ENCODE measurements around the gene DDB1.

The DDB1 gene

DNA sequence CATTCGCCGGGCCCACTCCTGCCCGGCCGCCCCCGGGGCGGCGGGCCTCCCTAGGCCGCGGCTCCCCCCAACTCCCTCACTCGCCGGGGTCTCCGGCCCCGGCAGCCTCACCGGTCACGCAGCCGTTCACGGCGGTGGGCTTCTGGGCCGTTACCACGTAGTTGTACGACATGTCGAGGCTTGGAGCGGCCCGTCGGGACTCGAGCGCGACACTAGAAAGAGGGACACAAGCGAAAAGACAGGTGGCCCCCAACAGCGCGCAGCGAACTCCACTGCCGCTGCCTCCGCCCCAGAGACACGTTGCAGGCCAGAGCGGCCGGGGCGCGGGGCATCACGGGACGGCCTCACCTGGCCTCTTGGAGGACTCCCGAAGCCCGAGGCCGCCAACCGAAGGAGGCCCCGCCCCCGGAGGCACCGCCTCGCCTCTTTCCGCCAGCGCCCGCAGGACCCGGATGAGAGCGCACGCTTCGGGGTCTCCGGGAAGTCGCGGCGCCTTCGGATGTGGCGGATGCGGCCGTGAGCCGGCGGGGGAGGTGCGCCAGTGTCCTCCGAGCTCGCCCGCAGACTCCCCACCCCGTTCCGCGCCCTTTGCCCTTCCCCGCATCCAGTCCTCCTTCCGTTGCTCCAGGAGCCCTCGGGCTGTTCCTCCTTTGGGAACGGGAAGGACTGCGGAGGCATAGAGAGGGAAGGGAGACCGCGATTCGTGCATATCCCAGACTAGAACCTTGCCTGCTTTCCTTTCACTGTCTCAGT is at the start of gene DDB1, which contains the start of gene TKFC:
DDB1 (minus strand) TSS at position 309 of the 753 bp plus-strand sequence; CDS start at position 172, 137 bp downstream.
TKFC (plus strand) TSS at position 432 of the 753 bp plus-strand sequence. CDS start 1,501 bp downstream, outside the sequence.
- DNase-seq, result peak; percentile 96

GRCh38 chr11:61380884-61381283 is 48.0 kb upstream of the DDB1 start:
- DNase-seq, result no peak

GRCh38 chr11:61378713-61379313 is 45.9 kb upstream of the DDB1 start:
- DNase-seq, result no peak

DNA sequence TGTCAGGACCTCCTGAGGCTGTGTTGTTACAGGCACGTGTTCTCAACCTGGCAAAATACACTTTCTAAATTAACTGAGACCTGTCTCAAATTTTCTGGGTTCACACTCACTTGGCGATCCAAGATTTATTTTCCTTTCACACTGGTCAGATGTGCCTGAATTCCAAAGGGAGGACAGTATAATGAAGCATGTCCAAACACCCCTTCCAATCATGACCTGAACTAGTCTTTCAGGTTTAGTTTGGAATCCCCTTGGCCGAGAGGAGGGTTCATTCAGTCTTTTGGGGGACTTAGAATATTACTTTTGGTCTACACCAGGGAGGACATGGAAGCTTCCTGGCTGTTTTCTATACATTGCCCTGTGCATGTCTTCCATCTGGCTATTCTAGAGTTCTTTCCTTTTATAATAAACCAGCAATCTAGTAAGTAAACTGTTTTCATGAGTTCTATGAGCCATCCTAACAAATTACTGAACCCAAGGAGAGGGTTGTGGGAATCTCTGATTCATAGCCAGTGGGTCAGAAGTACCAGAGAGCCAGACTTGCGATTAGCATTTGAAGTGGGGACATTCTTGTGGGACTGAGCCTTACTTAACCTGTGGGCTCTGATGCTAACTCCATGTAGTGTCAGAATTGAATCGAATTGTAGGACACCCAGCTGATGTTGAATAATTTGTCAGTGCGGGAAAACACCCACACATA is 44.7 kb upstream of the DDB1 start:
- DNase-seq, result no peak

- DNase-seq, result no peak
Observed at GRCh38 chr11:61375761-61376108, 42.8 kb upstream of the DDB1 start.

DNA sequence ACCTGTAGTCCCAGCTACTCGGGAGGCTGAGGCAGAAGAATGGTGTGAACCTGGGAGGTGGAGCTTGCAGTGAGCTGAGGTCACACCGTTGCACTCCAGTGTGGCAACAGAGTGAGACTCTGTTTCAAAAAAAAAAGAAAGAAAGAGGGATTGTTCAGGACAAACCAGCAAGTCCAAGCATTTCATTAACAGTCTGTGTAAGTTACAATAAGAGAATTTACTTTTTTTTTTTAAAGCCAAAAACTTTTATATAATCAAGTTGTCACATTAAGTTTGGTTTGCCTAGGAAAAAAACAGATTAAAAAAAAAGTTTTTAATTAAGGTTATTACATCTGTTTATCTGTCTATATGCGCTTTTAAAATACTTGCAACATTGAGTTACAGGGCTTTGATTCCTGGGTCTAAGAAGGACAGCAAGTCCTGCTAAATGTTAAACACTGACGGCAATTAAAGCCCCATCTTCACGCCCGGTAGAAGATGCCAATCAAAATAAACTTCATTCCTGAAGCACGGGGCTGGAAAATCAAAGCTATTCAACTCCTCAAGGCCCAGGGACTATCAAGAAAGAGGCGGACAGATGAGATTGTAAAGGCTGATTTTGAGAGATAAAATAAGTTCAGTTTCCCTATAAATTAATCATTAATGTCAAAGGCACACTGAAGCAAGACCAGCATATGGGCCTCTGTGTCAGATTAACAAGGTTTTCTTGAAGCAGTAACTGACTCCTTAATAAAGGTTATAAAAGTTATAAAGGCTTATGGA is 39.9 kb upstream of the DDB1 start:
- DNase-seq, result no peak

DNA sequence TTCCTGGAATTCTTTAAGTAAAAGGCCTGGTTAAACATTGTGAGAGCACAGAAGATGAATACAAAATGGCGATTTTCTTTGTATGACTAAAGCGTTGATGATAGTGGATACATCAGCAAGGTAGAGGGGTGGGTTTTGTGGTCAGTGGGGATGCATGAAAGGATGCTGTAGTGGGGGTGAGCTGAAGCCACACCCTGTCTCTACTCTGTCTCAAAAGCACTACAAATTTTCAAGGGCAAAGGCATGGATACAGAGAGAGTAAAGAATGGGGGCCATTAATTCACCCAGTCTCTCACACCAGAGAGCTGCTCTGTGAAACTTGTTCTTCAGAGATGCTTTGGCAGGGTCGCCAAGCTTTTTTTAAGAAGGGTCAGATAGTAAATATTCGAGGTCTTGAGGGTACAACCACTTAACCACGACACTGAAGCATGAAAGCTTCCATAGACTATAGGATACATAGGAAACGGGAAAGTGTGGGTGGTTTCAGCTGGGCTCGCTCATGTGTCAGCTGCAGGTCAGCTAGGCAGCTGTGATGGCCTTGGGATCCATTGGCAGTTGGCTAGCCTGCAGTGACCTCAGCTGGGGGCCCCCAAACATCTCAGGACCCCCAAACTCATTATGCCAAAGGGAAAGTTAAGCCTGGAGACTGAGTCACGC is 37.6 kb upstream of the DDB1 start:
- DNase-seq, result no peak

- DNase-seq, result no peak
Observed at GRCh38 chr11:61369372-61370348, 36.8 kb upstream of the DDB1 start.

DNA sequence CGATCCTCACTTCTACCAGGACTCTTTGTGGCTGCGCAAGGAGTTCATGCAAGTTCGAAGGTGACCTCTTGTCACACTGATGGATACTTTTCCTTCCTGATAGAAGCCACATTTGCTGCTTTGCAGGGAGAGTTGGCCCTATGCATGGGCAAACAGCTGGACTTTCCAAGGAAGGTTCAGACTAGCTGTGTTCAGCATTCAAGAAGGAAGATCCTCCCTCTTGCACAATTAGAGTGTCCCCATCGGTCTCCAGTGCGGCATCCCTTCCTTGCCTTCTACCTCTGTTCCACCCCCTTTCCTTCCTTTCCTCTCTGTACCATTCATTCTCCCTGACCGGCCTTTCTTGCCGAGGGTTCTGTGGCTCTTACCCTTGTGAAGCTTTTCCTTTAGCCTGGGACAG is 35.7 kb upstream of the DDB1 start:
- DNase-seq, result no peak

GRCh38 chr11:61367406-61367805 is 34.5 kb upstream of the DDB1 start:
- DNase-seq, result no peak

GRCh38 chr11:61364012-61364675 is 31.2 kb upstream of the DDB1 start:
- no peak for DNase-seq

DNA sequence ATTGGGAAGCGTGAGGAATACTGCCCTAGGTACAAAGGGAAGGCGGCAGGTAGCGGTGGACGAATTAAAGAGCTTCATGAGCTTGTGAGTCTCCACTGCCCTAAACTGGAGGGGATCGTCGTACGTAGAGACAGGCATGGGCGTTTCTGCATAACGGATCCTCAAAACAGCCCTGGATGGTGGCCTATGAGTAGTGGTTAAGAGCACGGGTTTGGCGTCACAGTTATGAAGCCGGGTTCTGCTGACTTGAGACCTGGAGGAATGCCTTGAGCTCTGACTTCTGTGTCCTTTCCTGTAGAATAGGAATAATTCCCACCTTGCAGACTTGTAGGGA is 29.6 kb upstream of the DDB1 start:
- no peak for DNase-seq

- DNase-seq, result peak; percentile 93
Observed at GRCh38 chr11:61361741-61362541, 29.0 kb upstream of the DDB1 start, which contains the start of the genes CYB561A3 and TMEM138. Gene CYB561A3 (minus strand): TSS chr11:61361882. CDS start chr11:61356713, 5,169 bp downstream. Gene TMEM138 (plus strand): TSS chr11:61362374. CDS start chr11:61364391, 2,017 bp downstream.

DNA sequence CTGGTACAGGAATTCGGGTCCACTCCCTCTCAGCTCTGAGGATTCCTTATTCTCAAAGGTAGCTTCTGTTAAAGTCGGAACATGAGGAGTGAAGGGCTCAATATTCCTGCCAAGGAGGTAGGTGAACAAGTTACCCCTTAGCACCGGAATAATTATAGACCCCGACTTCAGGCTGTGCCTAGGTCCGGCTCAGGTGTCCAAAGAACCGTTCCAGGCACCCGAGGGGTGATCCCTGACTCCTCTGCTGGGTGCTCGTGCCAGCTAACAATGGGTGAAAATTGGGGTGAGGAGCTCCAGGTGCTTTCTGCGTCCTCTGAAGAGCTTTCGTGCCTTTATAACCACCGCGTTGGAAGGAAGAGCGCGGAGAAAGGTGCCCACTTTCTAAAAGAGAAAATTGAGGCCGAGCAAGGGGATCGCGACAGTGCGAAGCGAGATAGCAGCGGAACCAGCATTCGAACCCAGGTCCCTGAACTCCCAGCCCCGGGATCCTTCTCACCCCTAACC is 28.4 kb upstream of the DDB1 start:
- DNase-seq, result no peak

DNA sequence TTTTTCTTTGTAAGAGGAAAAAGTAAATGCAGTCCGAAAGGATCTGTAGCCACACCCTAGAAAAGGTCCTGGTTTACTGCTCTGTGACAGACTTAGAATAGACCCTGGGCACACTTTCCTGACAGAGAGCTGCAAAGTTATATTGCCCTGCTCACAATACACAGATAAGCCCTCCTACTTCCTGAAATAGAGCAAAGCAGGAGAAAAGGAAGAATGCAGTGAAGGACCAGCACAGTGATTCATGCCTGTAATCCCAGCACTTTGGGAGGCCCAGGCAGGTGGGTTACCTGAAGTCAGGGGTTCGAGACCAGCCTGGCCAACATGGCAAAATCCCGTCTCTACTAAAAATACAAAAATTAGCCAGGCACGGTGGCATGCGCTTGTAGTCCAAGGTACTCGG is 26.6 kb upstream of the DDB1 start:
- DNase-seq, result no peak

DNA sequence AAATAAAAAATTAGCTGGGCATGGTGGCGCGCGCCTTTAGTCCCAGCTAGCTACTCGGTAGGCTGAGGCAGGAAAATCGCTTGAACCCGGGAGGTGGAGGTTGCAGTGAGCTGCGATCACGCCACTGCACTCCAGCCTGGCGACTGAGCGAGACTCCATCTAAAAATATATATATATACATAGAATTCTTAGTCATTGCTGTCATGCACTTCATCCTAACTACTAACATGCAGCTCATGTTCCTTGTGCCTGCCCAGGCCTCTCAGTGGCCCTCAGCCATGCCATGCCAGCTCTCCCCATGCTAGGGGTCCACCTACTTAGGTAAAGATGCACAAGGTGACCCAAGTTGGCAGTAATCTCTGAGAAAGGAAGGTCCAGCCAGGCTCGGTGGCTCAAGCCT is 25.7 kb upstream of the DDB1 start:
- DNase-seq, result no peak

DNA sequence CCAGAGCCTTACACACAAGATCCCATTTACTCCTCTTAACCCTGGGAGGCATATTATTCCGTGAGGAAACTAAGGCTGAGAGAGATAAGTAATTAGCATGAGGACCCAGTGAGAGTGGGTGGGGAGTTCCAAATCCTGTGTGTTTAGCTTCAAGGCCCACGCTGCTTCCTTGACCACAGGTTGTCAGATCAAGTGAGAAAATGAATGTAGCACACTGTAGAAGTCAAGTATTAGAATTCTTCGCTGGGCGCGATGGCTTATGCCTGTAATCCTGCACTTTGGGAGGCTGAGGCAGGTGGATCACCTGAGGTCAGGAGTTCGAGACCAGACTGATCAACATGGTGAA is 25.0 kb upstream of the DDB1 start:
- no peak for DNase-seq

- DNase-seq, result no peak
Observed at GRCh38 chr11:61357233-61357893, 24.5 kb upstream of the DDB1 start.

- no peak for DNase-seq
Observed at GRCh38 chr11:61356706-61357105, 23.8 kb upstream of the DDB1 start.
